HG03108 (cell line): ENCODE measurements around the gene TOGARAM2.
A peak's percentile ranks its signal among the peaks of the same experiment; 100 is the strongest.
"Not testable (repeated sequence)": the region's sequence is repeated elsewhere in the genome, so short reads cannot be mapped to it uniquely, and the experiment has no call there.

Experiments used
- ATAC-seq: cut with Tn5 transposase; IDR thresholded peaks from one replicate; pipeline ENCODE4 v1.9.1; 2021; ENCODE audit warnings: moderate library complexity; ENCODE audit not compliant: unreplicated experiment

TOGARAM2 gene

DNA sequence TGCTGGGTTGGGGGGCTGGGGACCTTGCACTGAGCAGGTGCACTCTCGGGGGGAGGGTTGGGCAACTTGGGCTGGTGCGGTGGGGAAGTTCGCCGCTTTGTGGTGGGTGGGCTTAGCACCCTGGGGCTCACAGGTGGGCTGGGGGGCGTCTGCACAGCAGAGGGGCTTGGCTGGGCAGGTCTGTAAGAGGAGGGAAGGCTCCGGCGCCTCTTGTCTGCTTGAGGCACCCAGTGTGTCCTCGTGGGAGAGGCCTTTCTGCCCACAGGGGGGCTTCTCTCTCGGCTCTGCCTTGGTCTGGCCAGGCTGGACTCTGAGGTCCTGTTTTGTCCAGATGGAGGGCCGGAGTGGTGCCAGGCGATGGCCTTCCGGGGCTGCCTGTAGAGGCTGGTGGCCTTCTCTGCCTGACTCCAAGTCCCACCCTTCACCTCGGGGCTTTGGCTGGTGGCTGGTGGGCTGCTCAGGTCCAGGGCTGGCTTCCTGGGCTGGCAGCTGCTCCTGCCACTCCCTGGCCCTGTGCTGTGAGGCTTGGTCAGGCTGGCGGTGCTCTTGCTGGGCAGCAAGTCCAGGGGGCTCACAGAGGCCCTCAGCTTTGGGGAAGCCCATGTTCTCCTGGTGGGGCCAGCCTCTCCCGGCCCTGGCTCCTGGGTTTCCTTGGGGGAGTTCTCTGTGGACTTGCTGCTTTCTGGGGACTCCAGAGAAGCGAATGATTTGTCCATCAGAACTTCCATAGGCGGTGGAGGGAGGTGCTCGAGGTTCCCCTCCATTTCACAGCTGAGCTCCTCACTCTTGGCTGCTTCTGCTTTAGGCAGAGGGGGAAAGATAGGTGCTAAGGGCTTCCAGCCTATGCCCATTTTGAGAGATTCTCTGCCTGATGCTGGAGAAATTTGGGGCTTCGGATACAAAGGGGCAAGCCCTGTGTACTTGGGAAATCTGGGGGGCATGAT, 90.2 kb downstream of the TOGARAM2 start:
- ATAC-seq = no peak

- no peak for ATAC-seq
Observed at GRCh38 chr2:29072251-29072650, 91.2 kb downstream of the TOGARAM2 start.

DNA sequence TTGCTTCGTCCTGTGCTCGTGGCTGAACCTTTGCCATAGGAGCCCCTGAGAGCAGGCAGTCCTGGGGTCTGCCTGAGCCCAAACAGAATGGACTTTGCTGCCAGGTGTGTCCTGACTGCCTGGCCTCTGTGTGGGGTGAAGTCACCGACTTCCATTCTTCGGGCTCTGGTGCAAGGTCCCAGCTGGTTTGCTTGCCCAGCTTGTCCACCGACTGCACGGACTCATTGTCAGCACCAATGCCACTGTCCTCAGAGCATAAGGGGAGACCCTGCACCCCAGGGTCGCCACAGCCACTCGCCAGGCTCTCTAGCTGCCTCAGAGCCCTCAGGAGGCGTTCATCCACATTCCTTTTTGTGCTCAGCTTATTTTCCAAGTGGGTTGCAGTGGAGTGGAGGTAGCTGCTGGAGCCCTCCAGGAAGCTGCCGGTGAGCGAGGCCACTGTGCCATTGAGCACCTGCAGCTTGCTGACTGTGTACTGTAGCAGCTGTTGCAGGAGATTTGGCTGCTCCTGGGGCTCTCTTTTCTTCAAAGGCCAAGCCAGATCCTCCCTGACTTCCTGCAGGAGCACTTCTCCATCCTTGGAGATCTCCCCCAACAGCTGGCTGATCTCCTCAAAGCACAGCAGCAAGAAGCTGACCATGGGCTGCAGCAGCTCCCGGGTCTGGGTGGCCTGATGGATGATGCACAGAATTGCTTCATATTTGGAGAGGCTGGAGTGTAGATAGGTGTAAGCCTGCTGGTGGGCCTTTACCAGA, 92.0 kb downstream of the TOGARAM2 start:
- no peak for ATAC-seq

- ATAC-seq = no peak
Observed at GRCh38 chr2:29073933-29074332, 92.8 kb downstream of the TOGARAM2 start.

GRCh38 chr2:29074411-29074810, 93.3 kb downstream of the TOGARAM2 start, which contains the start of gene PCARE:
Gene PCARE, minus strand, starts transcription at chr2:29074523. Its CDS starts 262 bp downstream, at chr2:29074261.
- no peak for ATAC-seq

DNA sequence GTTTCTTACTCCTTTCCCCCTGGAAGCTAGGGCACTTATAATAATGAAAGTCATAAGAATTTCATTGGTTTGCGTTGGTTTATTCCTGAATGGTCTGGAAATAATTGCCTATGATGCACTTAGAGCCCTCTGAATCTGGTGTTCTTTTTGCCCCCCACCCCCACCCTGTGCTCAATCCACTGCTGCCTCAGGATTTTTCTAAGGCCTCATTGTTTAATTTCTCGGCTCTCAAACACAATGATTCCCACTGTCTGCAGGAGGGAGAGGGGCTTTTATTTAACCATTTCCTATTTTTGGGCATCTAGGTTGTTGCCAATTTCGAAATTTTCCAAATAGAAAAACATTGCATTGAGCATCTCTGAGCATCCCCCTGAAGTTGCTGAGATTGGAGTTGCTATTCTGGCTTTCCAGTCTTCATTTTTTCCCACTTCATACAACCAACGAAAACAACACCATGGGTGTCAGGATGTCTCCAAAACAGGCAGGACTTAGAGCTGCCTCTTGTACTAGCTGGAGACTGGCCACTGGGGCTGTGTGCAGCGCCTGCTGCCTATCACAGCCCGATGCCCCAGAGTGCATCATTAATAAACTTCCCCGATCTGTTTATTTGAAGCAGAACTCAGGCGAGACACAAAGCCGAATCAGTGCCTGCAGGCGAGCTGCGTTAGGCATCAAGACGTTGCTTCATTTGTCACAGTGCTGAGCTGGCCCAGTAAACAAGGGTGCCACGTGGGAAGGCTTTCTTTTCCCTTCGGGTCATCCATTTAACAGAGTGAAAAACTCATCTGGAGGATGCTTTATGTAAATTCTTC, 95.0 kb downstream of the TOGARAM2 start:
- no peak for ATAC-seq

GRCh38 chr2:29079887-29080286, 98.8 kb downstream of the TOGARAM2 start:
- ATAC-seq = no peak

DNA sequence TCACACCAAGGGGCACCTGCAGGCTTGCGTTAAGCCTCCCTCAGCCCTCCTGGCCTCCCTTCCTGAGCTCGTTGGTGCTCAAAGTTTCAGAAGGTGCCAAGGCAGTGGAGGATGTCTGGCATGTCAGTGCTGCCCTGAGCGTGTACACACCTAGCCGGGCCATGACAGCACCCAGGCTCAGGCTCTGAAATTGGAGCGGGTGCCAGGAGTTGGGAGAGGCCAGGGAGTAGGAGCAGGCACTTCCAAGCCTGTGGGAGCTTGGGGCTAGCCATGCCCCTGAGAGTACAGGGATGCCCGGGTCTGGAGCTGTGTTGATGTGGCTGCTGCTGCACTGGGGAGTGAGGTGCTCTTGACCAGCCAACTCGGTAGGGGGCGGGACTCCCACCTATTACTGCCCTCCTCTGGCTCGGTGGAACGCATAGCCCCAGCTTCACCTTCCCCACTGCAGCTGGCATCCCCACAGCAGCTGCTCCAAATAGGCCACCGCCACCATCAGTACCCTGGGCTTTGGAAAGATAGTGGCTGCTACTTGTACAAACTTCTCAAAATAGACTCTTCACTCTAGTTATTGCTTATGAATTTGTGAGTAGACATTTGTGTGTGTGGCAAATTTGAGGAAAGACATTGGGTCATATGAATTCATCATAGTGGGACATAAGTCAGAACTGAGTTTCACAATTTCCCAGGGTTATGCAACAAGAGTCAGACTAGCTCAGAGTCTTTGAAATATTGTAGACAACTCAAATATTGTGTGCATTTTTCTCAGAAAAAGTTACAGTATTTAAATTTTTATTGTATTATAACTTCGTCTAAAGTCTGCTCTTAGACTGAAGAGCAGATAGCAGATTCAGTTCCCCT, 100.0 kb downstream of the TOGARAM2 start:
- no peak for ATAC-seq

DNA sequence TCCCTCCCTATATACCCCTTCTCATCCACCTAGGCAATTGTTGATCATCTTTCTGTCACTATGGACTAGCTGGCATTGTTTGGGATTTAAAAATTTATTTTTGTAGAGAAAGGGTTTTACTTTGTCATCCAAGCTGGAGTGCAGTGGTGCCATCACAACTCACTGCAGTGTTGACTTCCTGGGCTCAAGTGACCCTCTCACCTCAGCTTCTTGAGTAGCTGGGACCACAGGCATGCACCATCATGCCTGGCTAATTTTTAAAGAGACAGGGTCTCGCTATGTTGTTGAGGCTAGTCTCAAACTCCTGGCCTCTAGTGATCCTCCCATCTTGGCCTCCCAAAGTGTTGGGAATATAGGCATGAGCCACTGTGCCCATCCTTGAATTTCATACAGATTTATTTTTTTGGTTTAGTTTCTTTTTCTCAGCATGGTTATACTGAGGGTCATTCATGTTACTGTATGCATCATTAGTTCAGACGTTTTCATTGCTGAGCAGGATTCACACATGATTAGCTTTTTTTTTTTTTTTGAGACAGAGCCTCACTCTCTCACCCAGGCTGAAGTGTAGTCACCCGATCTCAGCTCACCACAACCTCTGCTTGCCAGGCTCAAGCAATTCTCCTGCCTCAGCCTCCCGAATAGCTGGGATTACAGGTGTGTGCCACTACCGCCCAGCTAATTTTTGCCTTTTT, 101.9 kb downstream of the TOGARAM2 start:
- peak; percentile 79 for ATAC-seq

GRCh38 chr2:29084554-29084953, 103.5 kb downstream of the TOGARAM2 start:
- no peak for ATAC-seq

- ATAC-seq = not testable (repeated sequence)
Observed at GRCh38 chr2:29090311-29090710, 109.2 kb downstream of the TOGARAM2 start.

DNA sequence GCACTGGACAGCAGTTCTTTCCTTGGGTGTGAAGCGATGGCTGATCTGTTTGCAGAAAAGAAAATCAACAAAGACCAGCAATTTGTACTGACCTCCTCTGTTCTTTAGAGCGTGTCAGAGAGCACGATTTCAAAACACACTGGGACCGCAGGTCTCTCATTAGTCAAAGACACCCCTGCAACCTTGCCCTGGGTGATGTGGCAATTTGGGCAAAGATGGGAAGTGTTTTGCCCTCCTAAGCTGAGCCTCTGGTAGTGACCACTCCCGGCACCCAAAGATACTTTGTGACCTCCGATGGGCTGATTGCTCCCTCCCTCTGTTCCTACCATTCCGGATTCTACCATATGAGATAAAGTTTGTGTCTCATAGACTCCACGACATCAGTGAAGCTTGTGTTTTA, 115.9 kb downstream of the TOGARAM2 start:
- no peak for ATAC-seq

- ATAC-seq = no peak
Observed at GRCh38 chr2:29097569-29097968, 116.5 kb downstream of the TOGARAM2 start.

DNA sequence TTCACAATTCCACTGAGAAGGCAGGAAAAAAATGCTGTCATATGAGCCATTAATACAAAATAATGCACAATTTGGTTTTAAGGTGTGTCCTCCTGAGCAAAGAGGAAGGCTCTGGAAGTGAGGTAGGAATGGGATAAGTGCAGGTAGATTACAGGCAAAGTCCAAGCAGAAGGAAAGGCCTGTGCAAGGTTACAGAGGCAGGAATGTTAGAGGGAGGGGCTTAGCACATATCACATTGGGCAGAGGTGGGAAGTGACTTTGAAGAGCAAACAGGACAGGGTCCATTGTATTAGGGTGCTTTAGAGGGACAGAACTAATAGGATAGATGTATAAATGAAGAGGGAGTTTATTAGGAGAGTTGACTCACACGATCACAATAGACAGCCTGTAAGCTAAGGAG, 119.5 kb downstream of the TOGARAM2 start:
- ATAC-seq = no peak
